NCI-H748 (cell line): ENCODE results near the gene RAMACL.
A peak's percentile ranks its signal among the peaks of the same experiment; 100 is the strongest.

Source experiments
- DNase-seq: peaks from one replicate; lab custom pipeline; 2025; ENCODE audit not compliant: unreplicated experiment; lab: John Stamatoyannopoulos, UW

Gene RAMACL

DNA sequence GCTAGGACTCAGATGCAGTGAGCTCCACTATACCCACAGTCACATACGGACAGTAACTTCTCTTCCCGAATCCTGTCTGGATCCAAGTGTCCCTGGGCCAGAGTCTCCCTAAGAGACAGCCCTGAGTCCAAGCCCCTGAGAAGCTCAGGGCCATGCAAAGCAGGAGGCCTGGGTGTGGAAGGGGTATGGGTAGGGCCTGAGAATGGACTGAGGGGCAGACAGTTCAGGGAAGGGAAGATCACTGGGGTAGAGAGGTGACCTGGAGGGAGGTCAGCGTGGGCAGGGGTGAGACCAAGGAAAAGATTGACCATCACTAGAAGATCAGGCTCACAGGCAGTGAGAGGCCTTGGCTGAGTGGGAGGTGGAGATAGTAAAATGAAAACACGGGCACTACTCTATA lies 31.8 kb upstream of the RAMACL start:
- no peak for DNase-seq

DNA sequence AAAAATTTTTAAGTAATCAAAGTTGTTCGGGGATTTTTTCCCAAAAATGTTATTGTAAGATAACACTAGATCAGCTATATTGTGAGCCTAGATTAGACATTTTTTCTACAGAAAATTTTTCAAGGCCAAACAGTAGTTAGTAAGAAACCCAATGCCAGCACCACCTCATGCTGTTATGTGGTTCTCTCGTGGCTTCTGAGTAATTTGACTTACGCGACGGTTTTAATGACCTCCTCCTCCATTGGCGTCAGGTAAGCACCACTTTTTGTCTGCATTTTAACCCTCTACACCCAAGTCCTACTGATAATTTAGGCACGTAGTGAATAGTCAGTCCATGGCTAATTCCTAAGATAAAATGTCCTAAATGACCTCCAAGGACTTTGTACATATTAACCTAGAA lies 30.9 kb upstream of the RAMACL start:
- DNase-seq, result no peak

DNA sequence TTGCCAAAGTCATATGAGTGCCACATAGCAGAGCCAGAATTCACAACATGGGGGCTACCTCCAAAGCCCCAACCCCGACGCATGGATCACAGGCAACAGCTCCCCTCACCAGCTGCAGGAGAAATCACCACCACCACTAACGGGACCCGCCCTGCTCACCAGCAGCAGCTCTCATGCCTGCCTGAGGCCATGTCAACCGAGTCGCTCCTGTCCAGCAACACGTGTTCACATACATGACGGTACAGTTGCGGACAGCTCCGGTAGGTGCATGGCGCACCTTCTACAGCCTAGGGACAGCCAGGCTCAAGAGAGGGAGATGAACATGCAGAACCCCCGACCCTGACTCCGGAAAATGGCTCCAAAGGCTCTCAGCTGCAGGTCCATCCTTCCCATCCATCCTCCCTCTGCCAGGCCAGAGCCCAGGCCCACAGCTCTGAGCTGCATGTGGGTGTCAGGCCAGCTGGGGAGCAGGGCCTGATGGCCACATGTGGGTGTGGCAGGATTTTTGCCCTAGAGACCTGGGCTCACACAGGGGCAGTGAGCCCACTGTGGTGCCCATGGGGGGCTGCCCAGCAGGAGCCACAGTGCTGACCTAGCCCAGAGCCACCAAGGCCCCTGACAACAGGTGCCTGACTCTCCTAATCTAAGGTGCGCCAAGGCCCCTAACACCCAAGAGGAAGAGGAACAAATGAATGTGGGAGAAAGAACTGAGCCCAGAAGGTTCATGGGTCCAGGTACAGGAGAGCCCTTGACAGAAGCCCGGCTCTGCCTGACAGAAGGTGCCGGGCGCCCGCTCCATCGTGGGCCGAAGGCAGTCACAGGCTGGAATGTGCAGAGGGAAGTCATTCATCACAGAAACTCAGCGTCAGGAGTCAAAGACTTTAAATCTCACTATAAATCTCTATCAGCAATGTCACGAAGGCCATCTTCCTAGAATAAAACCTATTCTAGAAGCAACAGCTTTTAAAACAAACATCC lies 30.1 kb upstream of the RAMACL start:
- DNase-seq, result no peak

DNA sequence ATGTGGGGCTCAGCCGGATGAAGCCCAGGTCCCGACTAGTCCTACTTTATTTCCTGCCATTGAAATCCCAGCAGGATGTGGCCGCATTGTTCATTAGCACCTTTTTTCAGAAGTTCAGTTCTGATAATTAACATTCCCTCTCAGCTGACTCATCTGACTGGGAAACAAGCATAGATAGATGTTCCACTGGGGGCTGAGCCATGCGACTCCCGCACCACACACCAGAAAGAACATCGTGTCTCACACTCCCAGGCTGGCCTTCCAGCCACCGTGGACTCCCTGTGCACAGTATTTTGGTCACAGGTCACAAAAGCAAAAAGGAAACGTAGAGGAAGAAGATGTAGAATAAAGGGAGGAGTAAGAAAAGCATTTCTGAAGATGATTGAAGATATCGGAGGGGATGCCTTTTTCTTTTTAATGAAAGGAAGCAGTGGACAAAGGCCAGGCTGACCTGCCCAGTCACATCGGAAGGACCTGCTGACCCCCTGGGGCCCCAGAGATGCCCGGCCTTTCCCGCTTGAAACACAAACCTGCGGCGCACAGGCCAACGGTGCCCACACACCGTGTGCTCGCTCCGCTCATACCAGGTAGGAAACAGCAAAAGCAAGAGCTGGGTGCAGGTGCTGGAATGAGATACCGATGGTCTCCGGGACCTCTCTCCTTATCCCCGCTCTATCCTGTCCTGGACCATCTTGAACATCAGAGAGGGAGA lies 28.7 kb upstream of the RAMACL start:
- DNase-seq, result no peak

DNA sequence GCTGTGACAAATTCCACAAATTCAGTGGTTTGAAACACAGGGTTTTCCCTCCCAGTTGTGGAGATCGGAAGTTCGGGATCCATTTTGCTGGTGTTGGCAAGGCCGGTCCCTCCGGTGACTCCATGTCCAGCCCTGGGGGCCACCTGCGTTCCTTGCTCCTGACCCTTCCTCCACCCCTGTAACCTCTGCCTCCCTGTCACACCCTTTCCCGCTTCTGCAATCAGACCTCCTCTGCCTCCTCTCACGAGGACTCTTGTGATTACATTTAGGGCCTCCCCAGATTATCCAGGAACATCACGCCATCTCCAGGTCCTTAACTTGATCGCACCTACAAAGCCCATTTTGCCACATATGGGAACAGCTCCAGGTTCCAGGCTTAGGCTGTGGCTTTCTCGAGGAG lies 28.1 kb upstream of the RAMACL start:
- DNase-seq, result no peak

DNA sequence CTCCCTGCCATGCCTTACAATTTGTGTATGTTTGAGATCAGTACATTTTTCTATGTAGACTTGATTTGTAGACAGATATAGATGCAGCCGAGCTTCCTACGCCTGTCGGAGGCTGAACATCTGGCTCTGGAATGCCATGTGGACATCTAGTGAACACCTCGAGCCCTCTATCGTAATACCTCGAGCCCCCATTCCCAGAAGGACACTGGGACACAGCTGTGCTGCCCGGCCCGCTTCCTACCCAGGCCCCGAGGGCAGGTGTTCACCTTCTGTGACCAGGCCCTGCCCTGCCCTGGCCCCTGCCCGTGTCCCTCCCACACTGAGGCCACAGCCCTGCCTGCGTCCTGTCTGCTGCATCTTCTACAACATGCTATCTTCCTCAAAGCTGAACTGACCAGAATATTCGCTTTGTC lies 27.7 kb upstream of the RAMACL start:
- no peak for DNase-seq

DNA sequence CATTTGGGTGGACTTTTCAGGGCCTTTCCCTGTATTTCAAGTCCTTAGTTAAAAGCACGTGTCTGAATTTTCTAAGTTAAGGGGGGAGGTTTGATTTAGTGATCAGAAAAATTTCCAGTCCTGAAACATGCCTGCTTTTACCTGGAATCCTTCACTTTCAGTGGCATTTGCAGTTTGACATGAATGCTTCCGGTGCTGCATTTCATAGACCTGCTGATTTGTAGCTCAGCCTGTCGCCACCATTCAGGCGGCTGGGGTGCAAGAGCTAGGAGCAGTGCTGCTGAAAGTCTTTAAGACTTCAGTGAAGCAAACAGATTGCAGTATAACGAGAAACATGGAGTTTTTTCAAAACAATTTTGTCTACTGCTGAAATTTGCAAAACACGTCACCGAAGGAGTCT lies 26.5 kb upstream of the RAMACL start:
- no peak for DNase-seq

DNA sequence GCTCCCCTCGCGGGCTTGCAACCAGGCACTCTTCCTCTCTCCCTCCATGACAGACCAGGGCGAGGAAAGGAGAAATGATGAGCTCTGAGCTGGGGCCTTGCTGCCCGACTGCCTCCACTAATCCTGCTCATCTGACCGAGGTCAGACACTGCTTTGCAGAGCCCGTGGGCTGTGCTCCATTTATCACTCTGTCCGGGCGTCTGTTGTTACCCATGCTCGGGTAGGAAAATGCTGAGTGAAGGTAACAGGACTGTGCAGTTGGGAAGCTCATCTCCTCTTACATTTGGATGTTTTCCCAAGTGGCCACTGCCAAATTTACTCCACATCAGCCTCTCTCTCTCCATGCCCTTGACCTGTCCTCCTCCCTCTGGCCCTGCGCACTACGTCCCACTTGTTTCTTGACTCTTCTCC lies 26.0 kb upstream of the RAMACL start:
- no peak for DNase-seq

DNA sequence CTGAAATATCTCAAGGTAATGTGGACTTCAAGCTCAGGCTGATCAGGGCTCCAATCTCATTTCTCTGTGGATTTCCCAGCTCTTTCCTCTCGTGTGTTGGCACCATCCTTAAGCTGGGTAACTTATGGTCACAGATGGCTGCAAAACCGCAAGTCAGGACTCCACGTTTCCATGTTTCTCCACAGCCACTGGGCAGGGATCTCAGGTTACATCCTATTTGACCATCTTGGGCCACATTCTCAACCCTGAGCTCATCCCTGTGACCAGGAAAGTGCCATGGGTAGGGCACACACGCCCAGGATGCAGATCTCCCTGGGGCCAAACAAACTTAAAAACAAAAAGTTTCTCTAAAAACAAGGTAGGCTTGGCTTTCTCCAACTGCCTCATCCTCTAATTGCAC lies 25.2 kb upstream of the RAMACL start:
- no peak for DNase-seq

DNA sequence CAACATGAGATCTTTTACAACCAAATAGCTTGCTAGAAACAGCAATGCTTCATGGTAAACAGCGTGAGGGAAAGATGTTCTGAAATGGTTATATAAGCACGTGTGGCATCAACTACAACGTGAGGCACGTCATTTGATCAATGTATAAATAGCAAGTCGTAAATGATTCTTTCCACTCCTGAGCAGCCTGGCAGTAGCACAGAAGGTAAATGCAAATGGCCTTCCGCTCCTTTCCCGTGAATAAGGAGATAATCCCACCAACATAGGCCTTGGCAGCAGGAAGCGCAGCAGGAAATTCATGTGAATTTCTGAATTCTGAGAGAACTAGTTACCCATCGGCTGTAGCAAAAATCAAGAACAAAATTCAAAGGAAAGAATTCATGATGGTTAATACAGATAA lies 23.6 kb upstream of the RAMACL start:
- DNase-seq, result no peak

DNA sequence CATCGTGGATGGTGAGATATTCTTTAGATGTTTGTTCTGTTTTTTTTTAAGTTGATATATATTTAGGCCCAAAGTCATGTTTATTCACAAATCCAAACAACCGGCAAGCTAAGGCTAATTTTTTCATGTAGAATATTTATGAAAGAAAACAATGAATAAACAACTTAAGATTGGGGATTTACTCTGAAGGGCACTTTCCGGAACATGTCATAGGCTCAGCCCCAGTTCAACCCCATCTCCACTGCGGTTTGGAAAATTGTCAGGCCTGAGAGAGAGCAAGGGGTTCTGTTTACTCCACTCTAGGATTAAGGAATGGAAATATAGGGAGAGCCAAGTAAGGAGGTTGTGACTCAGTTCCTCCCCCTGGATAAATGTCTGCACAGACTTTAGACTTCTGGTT lies 22.3 kb upstream of the RAMACL start:
- DNase-seq, result no peak

DNA sequence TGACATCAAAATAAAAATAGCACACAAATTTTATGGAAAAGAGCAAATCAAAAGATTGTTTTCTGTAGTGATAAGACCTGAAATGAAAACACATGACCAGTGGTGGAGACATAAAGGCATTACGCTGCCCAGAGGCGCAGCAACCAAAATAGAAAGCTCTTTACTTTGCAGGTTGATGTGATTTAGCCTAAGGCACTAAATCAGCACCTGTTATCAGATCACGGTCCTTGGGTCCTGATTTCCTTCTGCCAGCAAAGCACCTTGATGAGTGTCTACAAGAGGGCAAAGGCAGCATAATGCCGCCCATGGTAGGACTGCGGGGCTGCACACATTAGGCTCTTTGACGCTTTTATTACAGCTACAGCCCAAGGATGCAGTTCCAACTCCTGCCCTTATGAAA lies 19.3 kb upstream of the RAMACL start:
- DNase-seq, result no peak

DNA sequence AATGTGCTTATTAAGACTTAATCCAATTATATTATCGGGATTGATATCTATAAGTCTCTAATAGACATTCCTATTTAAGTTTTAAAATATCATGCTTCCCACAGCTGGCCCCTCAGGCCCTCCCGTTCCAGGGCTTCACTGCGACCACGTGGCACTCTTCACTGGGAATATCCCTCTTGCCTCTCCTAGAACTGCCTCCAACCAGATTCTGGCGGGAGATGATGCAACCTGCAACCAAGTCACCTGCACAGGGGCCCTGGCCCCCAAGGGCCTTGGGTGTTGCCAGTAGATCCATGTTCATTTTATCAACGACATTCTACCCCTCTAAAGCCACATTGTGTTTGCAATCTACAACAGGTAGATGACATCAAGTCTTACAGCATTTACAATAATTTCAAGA lies 18.4 kb upstream of the RAMACL start:
- DNase-seq, result no peak

DNA sequence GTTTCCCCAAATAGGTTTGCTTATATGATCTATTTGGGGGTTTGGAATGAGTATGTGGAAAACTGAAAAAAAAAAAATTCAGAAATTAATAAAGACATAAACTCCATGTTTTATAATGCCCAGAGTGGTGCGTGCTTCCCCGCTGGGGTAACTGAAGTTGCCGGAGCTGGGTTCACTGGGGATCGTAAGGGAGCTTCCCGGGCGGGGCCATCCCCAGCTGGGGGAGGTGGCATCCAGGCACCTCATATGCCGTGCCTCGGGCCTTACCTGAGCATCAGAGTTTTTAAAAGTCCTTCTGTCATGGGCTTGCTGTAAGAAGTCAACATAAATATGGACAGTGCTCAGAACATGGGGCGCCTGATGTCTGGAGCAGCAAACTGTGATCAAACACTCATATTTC lies 17.9 kb upstream of the RAMACL start:
- DNase-seq, result no peak

DNA sequence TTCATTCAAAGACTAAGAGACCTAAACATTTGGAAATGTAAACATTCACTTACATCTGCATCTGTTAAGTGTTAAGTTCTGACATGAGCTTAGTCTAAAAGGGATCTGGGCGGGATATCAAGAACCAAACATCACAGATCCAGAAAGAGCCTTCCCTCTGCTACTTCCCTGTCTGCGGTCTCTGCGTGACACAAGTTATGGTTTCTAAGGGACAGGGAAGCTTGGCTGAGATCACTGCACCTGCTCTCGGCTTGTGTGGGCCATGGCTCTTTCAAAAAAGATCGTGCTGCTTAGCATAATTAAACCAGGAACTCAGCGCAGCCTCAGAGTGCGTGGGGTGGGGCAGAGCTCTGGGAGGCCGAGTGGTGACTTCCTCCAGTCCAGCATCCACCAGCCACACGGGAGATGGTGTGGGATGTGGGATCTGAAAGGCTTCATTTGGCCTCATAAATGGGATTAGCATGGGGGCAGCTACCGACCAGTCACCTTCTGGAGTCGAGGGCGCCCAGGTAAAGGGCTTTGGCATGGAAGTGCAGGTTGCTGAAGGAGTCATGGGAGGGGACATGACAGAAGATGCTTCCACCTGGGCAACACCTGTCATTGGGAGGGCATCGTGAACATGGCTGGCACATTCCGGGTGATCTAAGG lies 16.7 kb upstream of the RAMACL start:
- no peak for DNase-seq

DNA sequence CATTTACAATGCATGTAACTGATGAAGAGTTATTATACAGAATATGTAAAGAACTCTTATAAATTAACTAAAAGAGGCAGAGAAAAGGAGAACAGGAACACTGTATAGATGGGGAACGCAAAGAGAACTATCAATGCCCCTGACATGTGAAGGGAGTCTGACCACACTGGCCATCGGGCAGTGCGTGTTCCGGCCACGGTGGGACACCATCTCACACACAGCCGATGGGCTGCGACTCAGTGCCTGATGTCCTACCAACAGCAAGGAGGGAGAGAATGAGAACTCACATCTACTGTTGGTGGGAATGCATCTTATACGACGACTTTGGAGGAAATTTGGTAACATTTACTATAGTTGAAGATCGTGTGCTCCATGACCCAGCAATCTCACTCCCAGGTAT lies 15.5 kb upstream of the RAMACL start:
- no peak for DNase-seq

DNA sequence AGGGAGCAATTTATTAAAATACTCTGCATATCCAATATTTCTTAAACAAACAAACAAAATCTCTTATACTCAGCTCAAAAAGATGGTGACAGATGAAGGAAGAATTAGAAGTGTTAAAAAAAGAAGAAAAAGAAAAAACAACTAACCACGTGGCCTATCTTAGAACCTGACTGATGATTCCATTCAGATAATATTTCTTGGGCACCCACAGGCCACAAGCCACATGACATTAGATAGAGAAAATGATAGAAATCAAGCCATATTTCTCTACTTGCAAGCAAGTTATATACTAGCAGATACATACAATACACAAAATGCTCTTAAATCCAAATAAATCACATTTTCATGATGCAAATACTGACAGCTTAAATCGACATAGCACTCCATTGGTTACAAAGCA lies 14.5 kb upstream of the RAMACL start:
- DNase-seq, result no peak

DNA sequence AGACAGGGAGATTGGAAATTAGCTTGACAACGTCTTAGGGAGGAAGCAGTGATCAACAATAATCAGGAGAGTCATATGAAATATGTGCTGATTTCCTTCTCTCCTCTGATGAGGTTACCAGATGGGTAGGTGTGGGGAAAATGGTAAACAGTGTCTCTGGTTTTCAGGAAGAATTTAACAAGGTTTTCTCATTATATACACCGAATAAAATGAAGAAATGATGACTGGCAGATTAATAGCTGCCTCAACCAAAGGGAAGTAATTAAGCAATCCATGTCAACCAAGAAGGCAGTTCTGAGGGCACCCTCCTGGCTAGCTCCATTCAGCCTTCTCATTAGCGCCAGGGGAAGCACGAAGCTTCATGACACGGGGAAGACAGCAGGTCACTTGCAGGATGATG lies 12.7 kb upstream of the RAMACL start:
- DNase-seq, result no peak

DNA sequence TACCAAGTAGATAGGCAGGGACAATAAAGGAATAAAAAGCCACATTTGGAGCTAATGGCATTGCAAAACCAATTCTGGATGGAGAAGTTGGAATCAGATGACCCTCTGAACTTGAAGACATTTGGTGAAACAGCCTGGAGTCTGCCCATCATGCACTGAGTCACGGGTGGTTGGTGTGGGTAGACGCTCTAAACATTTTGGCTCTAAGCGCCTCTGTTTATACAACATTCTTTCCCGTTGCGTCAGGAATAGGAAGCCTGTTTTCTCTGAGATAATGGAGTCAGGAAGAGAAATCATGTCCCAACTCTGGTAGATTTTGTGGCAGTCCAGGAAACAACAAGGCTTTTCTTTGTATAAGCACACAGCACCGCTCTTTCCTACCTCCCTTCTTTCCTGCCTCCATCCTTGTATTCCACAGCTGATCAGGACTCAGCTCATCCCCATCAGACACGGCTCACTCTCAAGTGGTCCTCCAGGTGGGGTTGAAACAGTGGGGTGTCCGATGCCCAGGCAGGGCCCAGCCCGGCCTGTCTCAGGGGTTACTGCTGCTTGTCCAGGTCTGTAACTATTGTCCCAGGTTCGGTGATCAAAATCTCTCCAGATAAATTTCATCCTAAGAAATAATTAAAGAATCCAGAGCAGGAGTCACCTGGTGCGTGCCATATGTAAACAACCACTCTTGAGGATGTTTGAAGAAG lies 12.1 kb upstream of the RAMACL start:
- peak; percentile 25 for DNase-seq

DNA sequence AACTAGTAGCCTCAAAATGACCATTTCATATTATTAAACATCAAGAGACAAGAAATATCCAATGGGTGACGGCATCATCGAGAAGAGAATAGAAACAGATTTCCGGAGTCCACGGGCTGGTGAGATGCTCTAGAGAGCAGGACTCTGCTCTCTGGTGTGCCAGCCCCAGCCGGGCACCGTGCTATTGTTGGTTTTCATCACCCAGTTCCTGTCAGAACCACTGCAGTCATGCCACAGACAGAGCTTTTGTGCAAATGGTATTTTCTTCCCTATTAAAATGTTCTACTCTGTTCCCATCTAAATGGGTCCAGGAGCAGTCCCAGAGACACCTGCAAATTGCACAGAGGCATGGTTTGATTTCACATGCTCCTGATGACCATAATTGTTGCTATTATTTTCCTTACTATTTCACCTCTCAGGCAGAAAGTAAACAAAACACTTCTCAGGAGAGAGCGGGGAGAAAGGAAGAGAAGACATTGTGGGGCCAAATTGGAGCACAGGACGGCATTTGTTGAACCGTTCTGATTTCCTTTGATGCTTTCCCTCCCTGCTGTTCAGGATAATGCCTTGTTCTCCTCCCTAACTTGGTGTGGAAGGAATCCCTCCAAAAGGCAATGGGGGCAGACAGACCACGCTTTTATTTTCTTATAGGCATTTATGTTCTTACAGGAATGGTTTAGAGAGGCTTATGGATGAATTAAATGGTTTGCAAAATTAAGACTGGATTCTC lies 11.4 kb upstream of the RAMACL start:
- peak; percentile 80 for DNase-seq
